ENCODE data around the gene RAB6D. TPM values are rescaled to one million over a fixed set of nuclear protein-coding genes. Genes with fewer than 3 reads are reported as not detected.
"Not testable (repeated sequence)": the region's sequence is repeated elsewhere in the genome, so short reads cannot be mapped to it uniquely, and the experiment has no call there.

RAB6D gene
- total RNA-seq (2014; rRNA removed; shearing (Covaris generic)) = not detected in 2 replicates

DNA sequence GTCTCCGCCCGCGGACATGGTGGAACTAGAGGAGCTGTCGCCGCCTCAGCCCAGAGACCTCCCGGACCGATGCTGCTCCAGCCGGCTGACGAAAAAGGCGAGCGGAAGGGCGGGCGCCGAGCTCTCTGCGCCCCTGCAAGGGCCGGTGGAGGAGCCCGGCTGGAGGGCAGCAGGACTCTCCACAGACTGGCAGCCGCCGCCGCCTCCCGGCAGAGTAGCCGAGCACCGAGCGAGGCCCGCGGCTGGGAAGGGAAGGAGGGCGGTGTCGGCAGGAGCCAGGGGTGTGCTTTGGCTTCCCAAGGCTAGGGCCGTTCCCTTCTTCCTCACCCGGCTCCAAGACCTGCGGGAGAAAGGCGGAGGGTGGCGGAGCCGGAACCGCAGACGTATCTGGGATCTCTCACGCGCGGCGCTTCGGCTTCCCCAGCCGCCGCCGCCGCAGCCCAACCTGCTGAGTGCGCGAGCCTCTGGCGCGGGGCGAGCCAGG, at the start of gene RAB6D:
RAB6D (minus strand) TSS at position 466 of the 484 bp plus-strand sequence; CDS start at position 18, 448 bp downstream.
- DNase-seq (ENCODE audit: low read depth) = not testable (repeated sequence)

DNA sequence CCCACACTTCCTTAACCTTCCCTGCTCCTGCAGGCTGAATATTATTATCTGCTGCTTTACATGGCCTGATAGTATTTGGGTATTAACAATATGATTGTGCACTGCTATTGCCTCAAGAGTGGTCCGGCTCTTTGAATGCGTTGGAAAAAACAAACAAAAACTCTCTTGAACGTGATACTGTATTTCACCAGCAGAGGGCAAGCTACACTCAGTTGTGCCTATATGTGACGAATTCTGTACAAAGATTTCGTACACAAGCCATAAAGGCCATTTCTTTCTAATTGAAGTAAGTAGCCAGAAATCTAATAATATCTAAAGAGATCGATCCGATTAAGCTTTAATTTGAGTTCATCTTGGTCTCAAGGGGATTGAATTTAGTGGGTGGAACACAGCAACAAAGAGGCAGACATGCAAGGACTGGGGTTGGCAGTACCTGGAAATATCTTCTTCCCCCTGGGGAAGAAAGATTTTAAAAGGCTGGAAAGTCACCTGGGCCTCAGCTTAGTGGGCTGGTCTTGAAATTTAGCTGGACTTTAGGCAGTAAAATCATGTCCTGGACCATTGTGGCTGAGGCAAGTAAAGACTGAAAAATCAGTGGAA, 49.3 kb upstream of the RAB6D start:
- peak; percentile 49 for DNase-seq (ENCODE audit: low read depth)

- no peak for DNase-seq (ENCODE audit: low read depth)
Observed at GRCh38 chr2:131410173-131410572, 46.2 kb upstream of the RAB6D start.

- no peak for DNase-seq (ENCODE audit: low read depth)
Observed at GRCh38 chr2:131408778-131409177, 44.8 kb upstream of the RAB6D start.

- DNase-seq (ENCODE audit: low read depth) = no peak
Observed at GRCh38 chr2:131408207-131408606, 44.2 kb upstream of the RAB6D start.

DNA sequence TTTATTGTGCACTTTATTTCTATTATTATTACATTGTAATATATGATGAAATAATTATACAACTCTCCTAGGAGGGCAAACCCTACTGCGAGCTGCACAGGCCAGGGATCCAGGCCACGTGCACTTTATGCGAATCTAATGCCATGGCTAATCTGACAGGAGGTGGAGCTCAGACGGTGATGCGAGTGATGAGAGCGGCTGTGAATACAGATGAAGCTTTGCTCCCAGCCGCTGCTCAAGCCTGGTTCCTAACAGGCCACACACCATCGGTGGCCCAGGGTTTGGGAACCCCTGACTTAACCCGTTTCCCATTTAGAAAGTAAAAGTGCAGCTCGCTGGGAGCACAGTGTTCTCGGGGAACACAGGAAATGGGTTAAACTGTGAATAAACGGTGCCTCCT, 40.8 kb upstream of the RAB6D start:
- DNase-seq (ENCODE audit: low read depth) = no peak

DNA sequence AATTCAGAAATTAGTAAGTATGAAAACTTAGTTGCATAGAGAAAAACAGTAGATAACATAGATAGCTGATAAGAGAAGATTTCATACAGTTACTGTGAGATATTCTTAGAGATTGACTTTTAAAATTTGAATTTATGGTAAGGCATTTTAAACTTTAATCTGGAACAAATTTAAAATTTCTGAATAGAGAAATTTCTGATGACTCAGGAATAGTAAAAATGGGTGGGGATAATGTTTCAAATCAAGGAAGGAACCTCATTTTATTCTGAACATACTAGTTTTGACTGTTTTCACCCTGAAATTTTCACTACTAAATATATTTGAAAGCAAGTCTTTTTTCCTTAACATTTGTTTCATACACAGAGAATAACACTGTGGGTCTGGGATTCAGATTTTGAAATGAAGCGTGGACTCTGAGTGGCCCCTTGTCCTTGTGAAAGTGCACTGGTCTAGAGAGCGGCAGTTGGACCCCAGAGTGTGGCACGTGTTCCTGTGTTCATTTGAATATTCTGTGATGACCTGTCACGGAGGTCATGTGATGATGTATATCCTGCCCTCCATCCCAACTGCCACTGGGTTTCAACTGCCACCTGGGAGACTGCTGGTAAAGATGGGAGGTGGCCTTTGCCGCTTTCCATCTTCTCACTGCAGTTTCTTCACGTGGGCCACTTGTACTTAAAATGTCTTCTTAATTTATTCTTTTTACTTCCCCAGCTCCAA, 38.5 kb upstream of the RAB6D start:
- DNase-seq (ENCODE audit: low read depth) = no peak

DNA sequence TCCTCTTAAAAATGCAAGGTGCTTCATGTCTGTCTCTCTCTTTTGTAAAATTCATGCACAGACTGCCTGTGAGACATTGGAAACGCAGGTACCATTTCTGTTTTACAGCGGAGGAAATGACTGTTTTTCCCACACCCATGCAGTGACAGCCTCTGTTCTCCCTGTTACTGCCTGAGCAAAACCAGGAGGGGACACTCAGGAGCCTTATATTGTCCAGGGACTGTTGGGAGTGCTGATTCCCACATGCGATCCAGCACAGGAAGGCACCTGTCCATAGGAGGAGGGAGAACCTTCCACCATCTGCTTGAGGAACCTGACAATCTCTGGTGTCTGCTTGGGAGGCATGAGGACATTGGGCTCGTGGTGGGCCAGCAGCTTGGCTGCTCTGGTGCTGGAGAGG, 36.9 kb upstream of the RAB6D start:
- DNase-seq (ENCODE audit: low read depth) = no peak

DNA sequence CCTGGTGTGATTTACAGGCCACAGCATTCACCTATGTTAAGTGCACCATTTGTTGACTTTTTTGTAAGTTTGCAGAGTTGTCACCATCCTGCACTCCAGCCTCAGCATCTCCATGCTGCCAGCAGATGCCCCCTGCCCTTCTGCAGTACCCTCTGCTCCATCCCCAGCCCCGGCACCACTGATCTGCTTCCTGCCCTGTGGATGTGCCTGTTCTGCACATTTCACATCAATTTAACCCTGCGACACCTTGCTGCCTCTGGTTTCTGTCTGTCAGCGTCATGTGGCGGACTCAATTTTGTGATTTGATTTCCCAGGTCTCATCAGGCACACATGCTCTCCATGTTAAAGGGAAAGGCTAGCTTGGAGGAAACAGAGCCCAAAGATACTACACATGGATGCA, 36.5 kb upstream of the RAB6D start:
- DNase-seq (ENCODE audit: low read depth) = not testable (repeated sequence)

GRCh38 chr2:131396209-131396608, 32.2 kb upstream of the RAB6D start:
- not testable (repeated sequence) for DNase-seq (ENCODE audit: low read depth)

- not testable (repeated sequence) for DNase-seq (ENCODE audit: low read depth)
Observed at GRCh38 chr2:131395024-131395645, 31.2 kb upstream of the RAB6D start.

- no peak for DNase-seq (ENCODE audit: low read depth)
Observed at GRCh38 chr2:131394147-131394931, 30.4 kb upstream of the RAB6D start.

- DNase-seq (ENCODE audit: low read depth) = not testable (repeated sequence)
Observed at GRCh38 chr2:131391953-131392352, 28.0 kb upstream of the RAB6D start.

DNA sequence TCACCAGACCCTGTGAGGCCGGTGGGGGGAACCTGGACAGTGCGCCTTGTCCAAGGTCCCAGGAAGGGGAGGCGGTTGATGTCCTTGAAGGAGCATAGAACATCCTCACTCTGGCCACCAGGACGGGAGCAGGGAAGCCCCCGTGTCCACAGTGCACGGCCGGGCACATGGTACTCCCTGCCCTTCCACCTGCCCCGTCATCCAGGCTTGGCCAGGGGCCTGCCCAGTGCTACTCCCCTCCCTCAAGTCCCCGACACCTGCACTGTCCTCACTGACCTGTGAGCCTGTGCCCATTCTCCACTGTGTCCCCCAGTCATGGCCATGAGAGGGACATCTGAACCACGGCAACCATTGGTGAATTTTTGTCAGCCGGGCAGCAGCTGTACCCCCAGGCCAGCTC, 27.5 kb upstream of the RAB6D start:
- not testable (repeated sequence) for DNase-seq (ENCODE audit: low read depth)

- DNase-seq (ENCODE audit: low read depth) = not testable (repeated sequence)
Observed at GRCh38 chr2:131390495-131391130, 26.6 kb upstream of the RAB6D start.

DNA sequence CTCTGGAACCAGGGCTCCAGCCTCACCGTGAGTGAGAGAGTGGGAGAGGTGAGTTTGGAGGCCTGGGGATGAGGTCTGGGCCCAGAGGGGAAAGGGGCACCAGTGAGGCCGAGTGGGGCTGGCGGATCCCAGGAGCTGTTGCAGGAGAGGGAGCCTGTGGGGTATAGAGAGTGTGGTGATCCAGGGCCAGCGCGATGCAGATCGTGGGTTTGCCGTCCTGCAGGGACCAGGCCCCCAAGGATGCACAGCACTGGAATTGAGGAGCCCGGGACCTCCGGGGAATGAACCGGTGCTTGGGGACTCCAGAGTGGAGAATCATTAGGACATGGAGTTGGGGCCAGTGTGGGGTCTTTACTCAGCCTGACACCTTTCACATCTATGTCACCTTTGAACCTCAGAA, 25.7 kb upstream of the RAB6D start:
- DNase-seq (ENCODE audit: low read depth) = no peak

GRCh38 chr2:131388834-131389233, 24.9 kb upstream of the RAB6D start:
- DNase-seq (ENCODE audit: low read depth) = not testable (repeated sequence)

DNA sequence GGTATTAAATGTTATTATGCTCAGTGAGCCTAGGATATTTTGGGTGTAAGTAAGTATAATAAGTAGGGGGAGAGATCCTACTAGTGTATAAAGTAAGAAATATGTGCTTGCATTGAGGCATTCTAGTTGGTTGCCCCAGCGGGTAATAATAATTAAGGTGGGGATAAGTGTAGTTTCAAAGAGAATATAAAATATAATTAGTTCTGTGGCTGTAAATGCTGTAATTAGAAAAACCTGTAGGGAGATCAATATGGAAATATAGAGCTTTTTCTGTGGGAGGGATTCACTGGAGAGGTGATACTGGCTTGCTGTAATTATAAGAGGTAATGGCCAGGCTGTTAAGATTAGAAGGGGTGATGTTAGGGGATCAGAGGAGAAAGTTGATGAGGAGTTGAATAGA, 9.1 kb upstream of the RAB6D start:
- DNase-seq (ENCODE audit: low read depth) = not testable (repeated sequence)

GRCh38 chr2:131369954-131370353, 6.0 kb upstream of the RAB6D start:
- no peak for DNase-seq (ENCODE audit: low read depth)

DNA sequence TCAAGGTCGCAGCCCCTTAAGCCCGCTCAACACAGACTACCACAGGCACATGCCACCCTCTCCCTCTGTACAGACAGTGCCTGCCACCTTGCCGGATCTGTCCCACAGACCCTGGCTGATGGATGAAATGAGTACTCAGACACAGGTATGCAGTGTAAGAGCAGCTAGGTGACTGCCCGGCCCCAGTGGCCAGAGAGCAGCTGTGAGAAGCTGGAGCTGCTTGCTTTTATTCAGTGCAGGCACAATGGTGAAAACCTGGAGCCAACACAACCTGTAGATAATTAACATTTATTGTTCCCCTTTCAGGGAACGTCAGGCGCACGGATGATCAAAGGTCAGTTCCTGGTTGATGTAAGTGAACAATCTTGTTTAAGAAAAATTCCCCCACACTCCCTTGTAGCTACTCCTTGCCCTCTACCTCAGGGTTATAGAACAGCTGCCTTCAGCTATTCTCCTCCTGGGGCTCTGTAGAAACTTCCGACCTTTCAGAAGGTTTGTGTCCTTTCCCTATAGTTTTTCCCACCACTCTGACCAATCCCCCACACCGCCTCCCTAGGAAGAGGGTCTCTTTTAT, 4.6 kb upstream of the RAB6D start:
- DNase-seq (ENCODE audit: low read depth) = not testable (repeated sequence)

DNA sequence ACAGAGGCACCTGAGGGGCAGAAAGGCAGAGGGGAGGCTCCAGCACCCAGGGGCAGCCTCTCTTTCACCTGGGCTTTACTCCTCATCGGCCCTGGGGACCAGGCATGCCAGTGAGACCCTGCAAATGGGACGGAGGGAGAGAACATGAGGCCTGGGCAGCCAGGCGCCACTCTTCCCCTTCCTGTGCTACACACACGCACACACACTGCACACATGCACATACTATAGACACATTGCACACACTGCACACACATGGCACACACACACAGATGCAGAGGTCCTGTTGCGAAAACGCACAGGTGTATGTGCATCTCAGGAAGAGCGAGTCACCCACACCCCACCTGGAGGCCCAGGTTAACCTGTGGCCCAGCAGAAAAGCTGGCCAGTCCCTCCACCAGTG, 3.4 kb upstream of the RAB6D start:
- DNase-seq (ENCODE audit: low read depth) = no peak
